Measurements from ENCODE around the gene PRKACB.

PRKACB gene

DNA sequence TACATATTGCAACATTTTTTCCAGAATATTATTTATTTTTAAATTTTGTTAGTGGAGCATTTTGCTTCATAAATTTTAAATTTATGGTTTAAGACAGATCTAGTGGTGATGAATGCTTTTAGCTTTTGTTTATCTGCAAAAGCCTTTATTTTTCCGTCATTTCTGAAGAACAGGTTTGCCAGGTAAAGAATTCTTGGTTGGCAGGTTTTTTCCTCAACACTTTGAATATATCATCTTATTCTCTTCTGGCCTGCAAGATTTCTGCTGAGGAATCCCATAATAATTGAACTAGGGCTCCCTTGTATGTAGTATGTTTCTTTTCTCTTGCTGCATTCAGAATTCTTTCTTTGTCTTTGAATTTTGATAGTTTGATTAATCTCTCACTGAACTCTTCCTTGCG lies 106.6 kb downstream of the PRKACB start:
- TF ChIP-seq, protein P1, sequence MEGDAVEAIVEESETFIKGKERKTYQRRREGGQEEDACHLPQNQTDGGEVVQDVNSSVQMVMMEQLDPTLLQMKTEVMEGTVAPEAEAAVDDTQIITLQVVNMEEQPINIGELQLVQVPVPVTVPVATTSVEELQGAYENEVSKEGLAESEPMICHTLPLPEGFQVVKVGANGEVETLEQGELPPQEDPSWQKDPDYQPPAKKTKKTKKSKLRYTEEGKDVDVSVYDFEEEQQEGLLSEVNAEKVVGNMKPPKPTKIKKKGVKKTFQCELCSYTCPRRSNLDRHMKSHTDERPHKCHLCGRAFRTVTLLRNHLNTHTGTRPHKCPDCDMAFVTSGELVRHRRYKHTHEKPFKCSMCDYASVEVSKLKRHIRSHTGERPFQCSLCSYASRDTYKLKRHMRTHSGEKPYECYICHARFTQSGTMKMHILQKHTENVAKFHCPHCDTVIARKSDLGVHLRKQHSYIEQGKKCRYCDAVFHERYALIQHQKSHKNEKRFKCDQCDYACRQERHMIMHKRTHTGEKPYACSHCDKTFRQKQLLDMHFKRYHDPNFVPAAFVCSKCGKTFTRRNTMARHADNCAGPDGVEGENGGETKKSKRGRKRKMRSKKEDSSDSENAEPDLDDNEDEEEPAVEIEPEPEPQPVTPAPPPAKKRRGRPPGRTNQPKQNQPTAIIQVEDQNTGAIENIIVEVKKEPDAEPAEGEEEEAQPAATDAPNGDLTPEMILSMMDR (IDR thresholded peaks at IDR 0.05; ENCODE audit: low read depth, low read length, missing control alignments): no peak
- H3K4me3 ChIP-seq (replicated peaks; ENCODE audit: low read depth, low read length): no peak overlapping the region
- DNase-seq (ENCODE audit: extremely low read depth, low read depth): no peak

DNA sequence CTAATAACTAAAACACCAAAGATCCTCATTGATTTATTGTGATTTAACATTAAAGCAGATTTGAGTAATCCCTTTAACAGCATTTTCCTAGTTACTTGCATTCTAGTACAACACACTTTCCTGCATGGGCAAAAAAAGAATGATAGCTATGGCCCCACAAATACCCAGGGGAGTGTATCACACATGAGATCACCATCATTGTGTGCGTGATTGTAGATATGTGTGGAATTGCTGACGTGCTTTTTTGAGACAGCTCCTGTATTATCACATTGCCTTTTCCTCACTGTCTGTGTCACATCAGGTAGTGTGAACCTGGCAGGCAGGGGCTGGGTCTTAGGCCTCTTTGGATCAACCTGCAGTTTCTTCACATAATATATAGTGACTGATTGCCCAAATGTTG lies 109.0 kb downstream of the PRKACB start:
- no peak overlapping the region for H3K4me3 ChIP-seq (replicated peaks; ENCODE audit: low read depth, low read length)
- TF ChIP-seq, protein P1 (IDR thresholded peaks at IDR 0.05; ENCODE audit: low read depth, low read length, missing control alignments): no peak
- DNase-seq (ENCODE audit: extremely low read depth, low read depth): no peak

DNA sequence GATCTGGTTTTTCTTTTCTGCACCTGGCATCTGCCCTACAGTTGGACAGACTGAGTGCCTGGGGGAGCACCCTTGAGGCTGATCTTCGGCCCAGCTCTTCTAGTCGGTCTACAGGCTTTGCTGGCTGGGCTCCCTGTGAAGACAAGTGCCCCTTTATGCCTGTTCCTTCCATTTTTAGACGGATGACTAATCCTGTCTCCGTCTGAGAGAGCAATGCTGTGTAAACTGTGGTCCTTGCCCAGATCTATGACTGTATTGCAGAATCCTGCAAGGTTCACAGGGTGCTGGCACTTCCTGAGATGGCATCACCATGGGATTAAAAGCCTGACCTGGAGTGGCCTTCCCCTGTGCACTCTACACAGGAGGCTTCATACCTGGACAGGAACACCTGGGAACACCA lies 109.8 kb downstream of the PRKACB start:
- no peak overlapping the region for H3K4me3 ChIP-seq (replicated peaks; ENCODE audit: low read depth, low read length)
- TF ChIP-seq, protein P1 (IDR thresholded peaks at IDR 0.05; ENCODE audit: low read depth, low read length, missing control alignments): no peak
- peak; percentile 16 for DNase-seq (ENCODE audit: extremely low read depth, low read depth)

DNA sequence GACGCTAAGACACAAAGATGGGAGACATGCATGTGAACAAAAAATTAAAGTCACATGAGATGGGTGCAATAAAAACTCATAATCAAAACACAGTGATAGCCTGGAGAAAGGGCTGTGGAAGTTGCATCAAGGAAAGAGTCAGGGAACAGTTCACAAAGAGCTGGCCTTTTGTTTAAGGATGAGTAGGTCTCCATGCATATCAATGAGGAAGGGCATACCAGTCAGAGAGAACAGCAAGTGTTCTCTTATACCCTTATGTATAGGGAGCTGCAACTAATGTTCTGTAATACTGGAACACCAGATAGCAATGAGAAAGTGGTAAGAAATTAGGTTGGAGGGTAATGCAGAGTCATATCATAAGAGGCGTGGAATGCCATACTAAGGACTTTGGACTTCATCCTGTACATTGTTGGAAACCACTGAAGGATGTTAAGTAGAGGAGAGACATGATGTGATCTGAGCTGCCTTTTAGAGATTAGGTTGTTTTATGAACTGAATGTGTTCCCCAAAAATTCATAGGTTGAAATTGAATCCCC lies 110.7 kb downstream of the PRKACB start:
- DNase-seq (ENCODE audit: extremely low read depth, low read depth): no peak
- TF ChIP-seq, protein P1 (IDR thresholded peaks at IDR 0.05; ENCODE audit: low read depth, low read length, missing control alignments): no peak
- H3K4me3 ChIP-seq (replicated peaks; ENCODE audit: low read depth, low read length): no peak overlapping the region

DNA sequence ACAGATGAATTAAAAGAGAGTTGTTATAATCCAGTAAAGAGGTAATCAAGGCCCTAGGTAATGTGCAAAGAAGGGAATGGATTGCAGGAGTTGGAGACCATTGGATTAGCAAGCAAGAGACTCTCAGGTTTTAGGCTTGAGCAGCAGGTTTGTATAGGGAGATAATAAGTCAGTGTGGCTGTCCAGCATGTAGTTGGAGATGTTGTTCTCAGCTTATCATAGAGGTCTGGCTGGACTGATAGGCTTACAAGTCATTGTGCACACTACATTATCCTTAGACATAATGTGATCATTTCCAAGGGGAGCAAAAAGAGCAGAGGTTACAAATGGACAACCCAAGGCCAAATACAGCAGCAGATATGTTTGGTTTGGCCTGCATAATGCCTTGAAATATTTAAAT lies 111.5 kb downstream of the PRKACB start:
- TF ChIP-seq, protein P1 (IDR thresholded peaks at IDR 0.05; ENCODE audit: low read depth, low read length, missing control alignments): no peak
- no peak for DNase-seq (ENCODE audit: extremely low read depth, low read depth)

DNA sequence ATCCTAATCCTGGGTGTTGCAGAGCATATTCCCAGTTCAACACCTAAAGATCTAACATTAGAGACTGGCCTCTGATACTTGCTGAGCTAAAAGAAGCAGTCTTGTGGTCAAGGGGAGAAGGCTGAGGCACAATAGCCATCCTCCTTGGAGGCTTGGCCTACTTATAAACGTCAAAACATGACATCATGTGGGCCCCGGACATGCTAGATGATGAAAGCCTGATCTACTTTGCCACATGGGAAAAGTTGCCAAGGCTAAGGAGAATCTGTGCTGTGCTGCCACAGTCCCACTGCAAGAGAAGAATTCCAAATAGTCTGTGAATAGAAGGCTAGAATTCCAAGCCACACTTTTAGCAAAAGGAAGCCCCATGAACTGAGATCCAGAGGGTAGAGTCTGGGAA lies 113.5 kb downstream of the PRKACB start:
- TF ChIP-seq, protein P1 (IDR thresholded peaks at IDR 0.05; ENCODE audit: low read depth, low read length, missing control alignments): no peak
- H3K4me3 ChIP-seq (replicated peaks; ENCODE audit: low read depth, low read length): no peak overlapping the region
- no peak for DNase-seq (ENCODE audit: extremely low read depth, low read depth)

More for the DNA sequence above, 111.5 kb downstream of the PRKACB start:
- H3K4me3 ChIP-seq (replicated peaks; ENCODE audit: low read depth, low read length): no peak overlapping the region

DNA sequence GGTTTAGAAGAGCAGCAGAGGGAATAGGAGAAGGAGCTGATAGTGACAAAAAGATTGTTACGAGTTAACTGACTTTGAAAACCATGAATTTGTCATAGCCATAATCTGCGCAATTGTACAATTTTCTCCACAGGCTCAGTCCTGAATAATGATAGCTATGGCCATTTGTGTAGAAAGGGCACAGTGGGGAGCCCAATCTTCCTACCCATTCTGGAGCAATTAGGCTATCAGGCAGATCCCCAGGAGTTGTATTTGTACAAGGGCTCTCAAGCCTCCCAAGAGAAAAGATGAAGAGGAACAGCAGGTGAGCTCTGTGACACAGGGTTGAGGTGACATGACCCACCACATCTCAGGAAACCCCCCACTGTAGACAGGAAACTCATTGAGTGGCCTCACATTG lies 115.3 kb downstream of the PRKACB start:
- H3K4me3 ChIP-seq (replicated peaks; ENCODE audit: low read depth, low read length): no peak overlapping the region
- TF ChIP-seq, protein P1 (IDR thresholded peaks at IDR 0.05; ENCODE audit: low read depth, low read length, missing control alignments): no peak
- DNase-seq (ENCODE audit: extremely low read depth, low read depth): no peak

Measured in HFF-Myc (cell line).